GM23338 (cell line): ENCODE data around the gene TMEM92. TPM values are rescaled to one million over a fixed set of nuclear protein-coding genes. Genes with fewer than 3 reads are reported as not detected.

Source experiments
- ATAC-seq: fragments of 200-7000 bp; cut with Tn5 transposase; 3 replicates; pipeline ENCODE4 v1.9.1; 2020
- DNase-seq: peaks from one replicate; pipeline ENCODE4 v3.0.0-alpha.2; 2015; ENCODE audit warnings: low spot score
- H2AFZ ChIP-seq: fragments of 200-600 bp; sonication (generic); 2 replicates; pipeline ENCODE4 v1.8.0; 2016; ENCODE audit warnings: antibody characterized with exemption, mild to moderate bottlenecking, moderate library complexity
- H3F3A ChIP-seq: fragments of 200-600 bp; sonication (generic); replicated peaks from 2 replicates; pipeline ENCODE4 v1.8.0; 2017; ENCODE audit warnings: antibody characterized with exemption, mixed run types, low read depth
- H3K27ac ChIP-seq: fragments of 200-600 bp; sonication (generic); 2 replicates; pipeline ENCODE4 v1.6.1; 2016; ENCODE audit warnings: low read depth
- H3K27me3 ChIP-seq: fragments of 200-600 bp; sonication (generic); 2 replicates; pipeline ENCODE4 v1.8.0; 2016; ENCODE audit warnings: mild to moderate bottlenecking, mixed run types, moderate library complexity; ENCODE audit not compliant: insufficient read depth
- H3K36me3 ChIP-seq: fragments of 200-600 bp; sonication (generic); 2 replicates; pipeline ENCODE4 v1.8.0; 2016; ENCODE audit warnings: mild to moderate bottlenecking; ENCODE audit not compliant: insufficient read depth
- H3K4me1 ChIP-seq: fragments of 200-600 bp; sonication (generic); 2 replicates; pipeline ENCODE4 v1.8.0; 2016; ENCODE audit warnings: mild to moderate bottlenecking, moderate library complexity; ENCODE audit not compliant: insufficient read depth
- H3K4me2 ChIP-seq: fragments of 200-600 bp; sonication (generic); 2 replicates; pipeline ENCODE4 v1.7.1; 2017; ENCODE audit warnings: mixed run types
- H3K4me3 ChIP-seq: fragments of 200-600 bp; sonication (generic); 2 replicates; pipeline ENCODE4 v1.6.1; 2016; ENCODE audit warnings: mixed run types
- H3K79me2 ChIP-seq: fragments of 200-600 bp; sonication (generic); replicated peaks from 2 replicates; pipeline ENCODE4 v1.8.0; 2017; ENCODE audit warnings: mild to moderate bottlenecking; ENCODE audit not compliant: insufficient read depth
- H3K9me2 ChIP-seq: fragments of 200-600 bp; sonication (generic); 2 replicates; pipeline ENCODE4 v1.8.0; 2017; ENCODE audit not compliant: insufficient read depth
- H4K20me1 ChIP-seq: fragments of 200-600 bp; sonication (generic); replicated peaks from 2 replicates; pipeline ENCODE4 v1.8.0; 2017; ENCODE audit warnings: mild to moderate bottlenecking; ENCODE audit not compliant: insufficient read depth
- H3K27ac Mint-ChIP-seq: 2 replicates; pipeline ENCODE4 v1.8.0; 2020; ENCODE audit warnings: inconsistent platforms, mild to moderate bottlenecking, moderate library complexity, mixed read lengths
- H3K27me3 Mint-ChIP-seq: 3 replicates; pipeline ENCODE4 v1.8.0; 2022; ENCODE audit warnings: low read depth, mild to moderate bottlenecking, moderate library complexity, mixed read lengths, inconsistent platforms; ENCODE audit not compliant: insufficient read depth, poor library complexity
- H3K36me3 Mint-ChIP-seq: 3 replicates; pipeline ENCODE4 v1.8.0; 2021; ENCODE audit warnings: low read depth, mild to moderate bottlenecking, inconsistent platforms, moderate library complexity, mixed read lengths
- H3K4me1 Mint-ChIP-seq: 3 replicates; pipeline ENCODE4 v1.8.0; 2020; ENCODE audit warnings: mild to moderate bottlenecking, inconsistent platforms, mixed read lengths
- H3K4me3 Mint-ChIP-seq: 3 replicates; pipeline ENCODE4 v1.8.0; 2021; ENCODE audit warnings: moderate library complexity, mild to moderate bottlenecking, inconsistent platforms, mixed read lengths
- H3K9me3 Mint-ChIP-seq: 3 replicates; pipeline ENCODE4 v1.8.0; 2020; ENCODE audit warnings: moderate library complexity, mild to moderate bottlenecking, inconsistent platforms, mixed read lengths
- CREB1 ChIP-seq: fragments of 250-450 bp; sonication (Bioruptor Pico); IDR thresholded peaks from 2 replicates; pipeline ENCODE4 v1.5.0; 2020; ENCODE audit warnings: low read depth, mild to moderate bottlenecking, moderate library complexity
- CTCF ChIP-seq, 2 experiments: fragments of 200-600 bp in 1 of 2; sonication (generic) in 1 of 2; conservative IDR thresholded peaks; 2 replicates each; pipeline versions ENCODE4 v1.5.1 to v1.6.1; 2016 to 2017; ENCODE audit warnings: antibody characterized with exemption in 2 of 2, low read depth in 2 of 2, mild to moderate bottlenecking in 2 of 2, moderate library complexity in 1 of 2
- EZH2 ChIP-seq: fragments of 200-600 bp; sonication (generic); IDR thresholded peaks from one replicate; pipeline ENCODE4 v1.8.0; 2017; ENCODE audit warnings: antibody characterized with exemption, mild to moderate bottlenecking, low read depth; ENCODE audit not compliant: unreplicated experiment
- EZH2phosphoT487 ChIP-seq: fragments of 200-600 bp; sonication (generic); IDR thresholded peaks from one replicate; pipeline ENCODE4 v1.8.1; 2018; ENCODE audit warnings: antibody characterized with exemption; ENCODE audit not compliant: unreplicated experiment
- JUNB ChIP-seq: IDR thresholded peaks from one replicate; pipeline ENCODE4 v1.6.1; 2016; ENCODE audit warnings: antibody characterized with exemption; ENCODE audit not compliant: unreplicated experiment
- NANOG ChIP-seq: IDR thresholded peaks from 2 replicates; pipeline ENCODE4 v1.6.1; 2016; ENCODE audit warnings: antibody characterized with exemption, borderline replicate concordance
- POLR2AphosphoS5 ChIP-seq: IDR thresholded peaks from 2 replicates; pipeline ENCODE4 v1.6.1; 2016; ENCODE audit warnings: antibody characterized with exemption, low read depth
- STAT1 ChIP-seq: IDR thresholded peaks from one replicate; pipeline ENCODE4 v1.6.1; 2016; ENCODE audit warnings: antibody characterized with exemption; ENCODE audit not compliant: unreplicated experiment
- ZNF114 ChIP-seq: fragments of 250-450 bp; sonication (Bioruptor Pico); IDR thresholded peaks from 2 replicates; pipeline ENCODE4 v1.5.0; 2020; ENCODE audit warnings: mild to moderate bottlenecking, moderate library complexity
- ZNF331 ChIP-seq: fragments of 250-450 bp; sonication (Bioruptor Pico); IDR thresholded peaks from 2 replicates; pipeline ENCODE4 v1.5.0; 2020; ENCODE audit warnings: low read depth, mild to moderate bottlenecking, moderate library complexity
- polyA plus RNA-seq: library from polyadenylated mRNA; unstranded; fragments of >200 nt; fragmentation: Nextera tagmentation; extraction: Ambion mirVana; gene quantifications from 2 replicates; pipeline ENCODE4 v1.2.1, GENCODE V29; 2016
- total RNA-seq: library from RNA; depleted of rRNA; stranded (reverse); fragments of >200 nt; shearing (Covaris generic); gene quantifications from 2 replicates; pipeline ENCODE4 v1.2.3, GENCODE V29; 2014
- TF ChIP-seq, protein P1 (sequence below): IDR thresholded peaks from one replicate; pipeline ENCODE4 v1.6.1; 2018; ENCODE audit warnings: antibody characterized with exemption; ENCODE audit not compliant: unreplicated experiment
- TF ChIP-seq, protein P2 (sequence below): fragments of 250-450 bp; sonication (Bioruptor Pico); IDR thresholded peaks from 2 replicates; pipeline ENCODE4 v1.5.0; 2020; ENCODE audit warnings: mild to moderate bottlenecking, moderate library complexity
- TF ChIP-seq, protein P3 (sequence below): IDR thresholded peaks from 2 replicates; pipeline ENCODE4 v1.6.1; 2016; ENCODE audit warnings: antibody characterized with exemption

Gene TMEM92
- total and polyA plus RNA-seq, 2 experiments from 2014 or later: 9.7 to 18.4 TPM

DNA sequence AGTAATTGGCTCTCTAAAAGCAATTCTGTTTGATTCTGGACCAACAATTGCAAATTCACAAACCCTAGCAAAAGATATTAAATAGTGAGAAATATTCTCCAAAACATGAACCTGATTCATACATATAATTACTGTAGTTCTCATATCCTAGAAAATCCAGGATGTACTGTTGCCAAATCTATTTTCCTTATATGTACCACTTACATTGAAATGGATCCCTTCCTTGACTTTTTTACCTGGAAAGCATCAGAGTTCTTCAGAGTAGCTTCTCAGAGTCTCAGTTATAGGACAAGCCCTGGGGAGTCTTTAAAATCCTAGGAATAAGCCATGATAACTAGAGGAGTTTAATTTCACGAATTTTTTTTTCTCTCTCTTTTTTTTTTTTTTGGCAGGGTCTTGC is 16.7 kb downstream of the TMEM92 start:
- H3K4me3 ChIP-seq: no peak overlapping the region
- H3K27ac ChIP-seq: no peak overlapping the region
- Mint-ChIP-seq H3K4me3 (no peak overlapping the region), H3K27me3 (peaks cover 5% of the 10 kb centered on the region), H3K9me3 (no peaks in the 10 kb centered on the region), H3K36me3 (no peaks in the 10 kb centered on the region), H3K4me1 (peaks cover 5% of the 10 kb centered on the region; the same call in 2 of the 3 replicates), H3K27ac (no peak overlapping the region)
- H3K4me2 ChIP-seq: no peak overlapping the region
- H2AFZ ChIP-seq: no peak overlapping the region; the same call in 1 of the 2 replicates
- no peaks in the 10 kb centered on the region for H4K20me1 ChIP-seq
- ATAC-seq (no peak), DNase-seq (no peak)
- TF ChIP-seq, protein P1, sequence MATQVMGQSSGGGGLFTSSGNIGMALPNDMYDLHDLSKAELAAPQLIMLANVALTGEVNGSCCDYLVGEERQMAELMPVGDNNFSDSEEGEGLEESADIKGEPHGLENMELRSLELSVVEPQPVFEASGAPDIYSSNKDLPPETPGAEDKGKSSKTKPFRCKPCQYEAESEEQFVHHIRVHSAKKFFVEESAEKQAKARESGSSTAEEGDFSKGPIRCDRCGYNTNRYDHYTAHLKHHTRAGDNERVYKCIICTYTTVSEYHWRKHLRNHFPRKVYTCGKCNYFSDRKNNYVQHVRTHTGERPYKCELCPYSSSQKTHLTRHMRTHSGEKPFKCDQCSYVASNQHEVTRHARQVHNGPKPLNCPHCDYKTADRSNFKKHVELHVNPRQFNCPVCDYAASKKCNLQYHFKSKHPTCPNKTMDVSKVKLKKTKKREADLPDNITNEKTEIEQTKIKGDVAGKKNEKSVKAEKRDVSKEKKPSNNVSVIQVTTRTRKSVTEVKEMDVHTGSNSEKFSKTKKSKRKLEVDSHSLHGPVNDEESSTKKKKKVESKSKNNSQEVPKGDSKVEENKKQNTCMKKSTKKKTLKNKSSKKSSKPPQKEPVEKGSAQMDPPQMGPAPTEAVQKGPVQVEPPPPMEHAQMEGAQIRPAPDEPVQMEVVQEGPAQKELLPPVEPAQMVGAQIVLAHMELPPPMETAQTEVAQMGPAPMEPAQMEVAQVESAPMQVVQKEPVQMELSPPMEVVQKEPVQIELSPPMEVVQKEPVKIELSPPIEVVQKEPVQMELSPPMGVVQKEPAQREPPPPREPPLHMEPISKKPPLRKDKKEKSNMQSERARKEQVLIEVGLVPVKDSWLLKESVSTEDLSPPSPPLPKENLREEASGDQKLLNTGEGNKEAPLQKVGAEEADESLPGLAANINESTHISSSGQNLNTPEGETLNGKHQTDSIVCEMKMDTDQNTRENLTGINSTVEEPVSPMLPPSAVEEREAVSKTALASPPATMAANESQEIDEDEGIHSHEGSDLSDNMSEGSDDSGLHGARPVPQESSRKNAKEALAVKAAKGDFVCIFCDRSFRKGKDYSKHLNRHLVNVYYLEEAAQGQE: no peak
- TF ChIP-seq, protein P2, sequence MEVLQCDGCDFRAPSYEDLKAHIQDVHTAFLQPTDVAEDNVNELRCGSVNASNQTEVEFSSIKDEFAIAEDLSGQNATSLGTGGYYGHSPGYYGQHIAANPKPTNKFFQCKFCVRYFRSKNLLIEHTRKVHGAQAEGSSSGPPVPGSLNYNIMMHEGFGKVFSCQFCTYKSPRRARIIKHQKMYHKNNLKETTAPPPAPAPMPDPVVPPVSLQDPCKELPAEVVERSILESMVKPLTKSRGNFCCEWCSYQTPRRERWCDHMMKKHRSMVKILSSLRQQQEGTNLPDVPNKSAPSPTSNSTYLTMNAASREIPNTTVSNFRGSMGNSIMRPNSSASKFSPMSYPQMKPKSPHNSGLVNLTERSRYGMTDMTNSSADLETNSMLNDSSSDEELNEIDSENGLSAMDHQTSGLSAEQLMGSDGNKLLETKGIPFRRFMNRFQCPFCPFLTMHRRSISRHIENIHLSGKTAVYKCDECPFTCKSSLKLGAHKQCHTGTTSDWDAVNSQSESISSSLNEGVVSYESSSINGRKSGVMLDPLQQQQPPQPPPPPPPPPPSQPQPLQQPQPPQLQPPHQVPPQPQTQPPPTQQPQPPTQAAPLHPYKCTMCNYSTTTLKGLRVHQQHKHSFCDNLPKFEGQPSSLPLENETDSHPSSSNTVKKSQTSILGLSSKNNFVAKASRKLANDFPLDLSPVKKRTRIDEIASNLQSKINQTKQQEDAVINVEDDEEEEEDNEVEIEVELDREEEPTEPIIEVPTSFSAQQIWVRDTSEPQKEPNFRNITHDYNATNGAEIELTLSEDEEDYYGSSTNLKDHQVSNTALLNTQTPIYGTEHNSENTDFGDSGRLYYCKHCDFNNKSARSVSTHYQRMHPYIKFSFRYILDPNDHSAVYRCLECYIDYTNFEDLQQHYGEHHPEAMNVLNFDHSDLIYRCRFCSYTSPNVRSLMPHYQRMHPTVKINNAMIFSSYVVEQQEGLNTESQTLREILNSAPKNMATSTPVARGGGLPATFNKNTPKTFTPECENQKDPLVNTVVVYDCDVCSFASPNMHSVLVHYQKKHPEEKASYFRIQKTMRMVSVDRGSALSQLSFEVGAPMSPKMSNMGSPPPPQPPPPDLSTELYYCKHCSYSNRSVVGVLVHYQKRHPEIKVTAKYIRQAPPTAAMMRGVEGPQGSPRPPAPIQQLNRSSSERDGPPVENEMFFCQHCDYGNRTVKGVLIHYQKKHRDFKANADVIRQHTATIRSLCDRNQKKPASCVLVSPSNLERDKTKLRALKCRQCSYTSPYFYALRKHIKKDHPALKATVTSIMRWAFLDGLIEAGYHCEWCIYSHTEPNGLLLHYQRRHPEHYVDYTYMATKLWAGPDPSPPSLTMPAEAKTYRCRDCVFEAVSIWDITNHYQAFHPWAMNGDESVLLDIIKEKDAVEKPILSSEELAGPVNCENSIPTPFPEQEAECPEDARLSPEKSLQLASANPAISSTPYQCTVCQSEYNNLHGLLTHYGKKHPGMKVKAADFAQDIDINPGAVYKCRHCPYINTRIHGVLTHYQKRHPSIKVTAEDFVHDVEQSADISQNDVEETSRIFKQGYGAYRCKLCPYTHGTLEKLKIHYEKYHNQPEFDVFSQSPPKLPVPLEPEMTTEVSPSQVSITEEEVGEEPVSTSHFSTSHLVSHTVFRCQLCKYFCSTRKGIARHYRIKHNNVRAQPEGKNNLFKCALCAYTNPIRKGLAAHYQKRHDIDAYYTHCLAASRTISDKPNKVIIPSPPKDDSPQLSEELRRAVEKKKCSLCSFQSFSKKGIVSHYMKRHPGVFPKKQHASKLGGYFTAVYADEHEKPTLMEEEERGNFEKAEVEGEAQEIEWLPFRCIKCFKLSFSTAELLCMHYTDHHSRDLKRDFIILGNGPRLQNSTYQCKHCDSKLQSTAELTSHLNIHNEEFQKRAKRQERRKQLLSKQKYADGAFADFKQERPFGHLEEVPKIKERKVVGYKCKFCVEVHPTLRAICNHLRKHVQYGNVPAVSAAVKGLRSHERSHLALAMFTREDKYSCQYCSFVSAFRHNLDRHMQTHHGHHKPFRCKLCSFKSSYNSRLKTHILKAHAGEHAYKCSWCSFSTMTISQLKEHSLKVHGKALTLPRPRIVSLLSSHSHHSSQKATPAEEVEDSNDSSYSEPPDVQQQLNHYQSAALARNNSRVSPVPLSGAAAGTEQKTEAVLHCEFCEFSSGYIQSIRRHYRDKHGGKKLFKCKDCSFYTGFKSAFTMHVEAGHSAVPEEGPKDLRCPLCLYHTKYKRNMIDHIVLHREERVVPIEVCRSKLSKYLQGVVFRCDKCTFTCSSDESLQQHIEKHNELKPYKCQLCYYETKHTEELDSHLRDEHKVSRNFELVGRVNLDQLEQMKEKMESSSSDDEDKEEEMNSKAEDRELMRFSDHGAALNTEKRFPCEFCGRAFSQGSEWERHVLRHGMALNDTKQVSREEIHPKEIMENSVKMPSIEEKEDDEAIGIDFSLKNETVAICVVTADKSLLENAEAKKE (CRISPR knock-in tag): no peak
- TF ChIP-seq EZH2 (no peak), NANOG (no peak), ZNF114 (no peak), CTCF (conservative IDR thresholded peaks at IDR 0.05; ENCODE audit: low read depth in 2 of 2) (no peak), POLR2AphosphoS5 (no peak), JUNB (no peak), CREB1 (CRISPR knock-in tag) (no peak), STAT1 (no peak), EZH2phosphoT487 (no peak), ZNF331 (CRISPR knock-in tag) (no peak)
- TF ChIP-seq, protein P3, sequence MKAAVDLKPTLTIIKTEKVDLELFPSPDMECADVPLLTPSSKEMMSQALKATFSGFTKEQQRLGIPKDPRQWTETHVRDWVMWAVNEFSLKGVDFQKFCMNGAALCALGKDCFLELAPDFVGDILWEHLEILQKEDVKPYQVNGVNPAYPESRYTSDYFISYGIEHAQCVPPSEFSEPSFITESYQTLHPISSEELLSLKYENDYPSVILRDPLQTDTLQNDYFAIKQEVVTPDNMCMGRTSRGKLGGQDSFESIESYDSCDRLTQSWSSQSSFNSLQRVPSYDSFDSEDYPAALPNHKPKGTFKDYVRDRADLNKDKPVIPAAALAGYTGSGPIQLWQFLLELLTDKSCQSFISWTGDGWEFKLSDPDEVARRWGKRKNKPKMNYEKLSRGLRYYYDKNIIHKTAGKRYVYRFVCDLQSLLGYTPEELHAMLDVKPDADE: no peak
- no peaks in the 10 kb centered on the region for H3K9me2 ChIP-seq
- no peaks in the 10 kb centered on the region for H3K79me2 ChIP-seq
- no peaks in the 10 kb centered on the region for H3K36me3 ChIP-seq
- peaks cover 4% of the 10 kb centered on the region; the same call in 1 of the 2 replicates for H3K4me1 ChIP-seq
- H3F3A ChIP-seq: no peaks in the 10 kb centered on the region
- no peaks in the 10 kb centered on the region for H3K27me3 ChIP-seq
